Chondrocyte (in vitro differentiated cells): ENCODE measurements around the gene DCP2. TPM values are rescaled to one million over a fixed set of nuclear protein-coding genes. Genes with fewer than 3 reads are reported as not detected.

Experiments used
- DNase-seq: peaks from one replicate; pipeline ENCODE4 v3.0.0; 2021; ENCODE audit warnings: mixed read lengths, low spot score
- H3K27ac Mint-ChIP-seq: one replicate; pipeline ENCODE4 v1.8.0; 2021; ENCODE audit warnings: mild to moderate bottlenecking, moderate library complexity, mixed read lengths; ENCODE audit not compliant: unreplicated experiment
- H3K27me3 Mint-ChIP-seq: 2 replicates; pipeline ENCODE4 v1.8.0; 2021; ENCODE audit warnings: low read depth, mixed read lengths
- H3K36me3 Mint-ChIP-seq: 2 replicates; pipeline ENCODE4 v1.8.0; 2021; ENCODE audit warnings: low read depth, mixed read lengths
- H3K4me1 Mint-ChIP-seq: 2 replicates; pipeline ENCODE4 v1.8.0; 2021; ENCODE audit warnings: low read depth, mild to moderate bottlenecking, mixed read lengths
- H3K4me3 Mint-ChIP-seq: one replicate; pipeline ENCODE4 v1.8.0; 2021; ENCODE audit warnings: mild to moderate bottlenecking, moderate library complexity, mixed read lengths; ENCODE audit not compliant: unreplicated experiment
- H3K9me3 Mint-ChIP-seq: 2 replicates; pipeline ENCODE4 v1.8.0; 2021; ENCODE audit warnings: low read depth, mixed read lengths
- CTCF ChIP-seq: fragments of 200-600 bp; sonication (generic); IDR thresholded peaks from 2 replicates; pipeline ENCODE4 v1.5.0; 2021; ENCODE audit warnings: antibody characterized with exemption, mild to moderate bottlenecking, moderate library complexity
- total RNA-seq: library from RNA; stranded (reverse); gene quantifications from 3 replicates; pipeline ENCODE4 v1.2.1, GENCODE V29; 2021

DCP2 gene
- total RNA-seq, 1 donor from 2014 or later: 40.1 TPM

- no peaks in the 10 kb centered on the region for H3K27me3 Mint-ChIP-seq
- H3K36me3 Mint-ChIP-seq: peaks cover 17% of the 10 kb centered on the region
- H3K9me3 Mint-ChIP-seq: no peaks in the 10 kb centered on the region
- H3K4me3 Mint-ChIP-seq: no peak overlapping the region
- no peak overlapping the region for H3K27ac Mint-ChIP-seq
- no peak for DNase-seq
- no peak for TF ChIP-seq CTCF
- H3K4me1 Mint-ChIP-seq: peaks cover 3% of the 10 kb centered on the region
Measured at GRCh38 chr5:113022661-113023060, 46.1 kb downstream of the DCP2 start.

GRCh38 chr5:113024076-113024697 lies 47.6 kb downstream of the DCP2 start:
- Mint-ChIP-seq H3K27ac (no peak overlapping the region), H3K4me3 (no peak overlapping the region)

GRCh38 chr5:113025596-113025995 lies 49.0 kb downstream of the DCP2 start:
- H3K27ac Mint-ChIP-seq: no peak overlapping the region

More at GRCh38 chr5:113024076-113024697, 47.6 kb downstream of the DCP2 start:
- Mint-ChIP-seq H3K36me3 (peaks cover 19% of the 10 kb centered on the region), H3K27me3 (no peaks in the 10 kb centered on the region), H3K4me1 (no peaks in the 10 kb centered on the region), H3K9me3 (no peaks in the 10 kb centered on the region)
- DNase-seq: no peak
- no peak for TF ChIP-seq CTCF

GRCh38 chr5:113026211-113026610 lies 49.6 kb downstream of the DCP2 start:
- H3K36me3 Mint-ChIP-seq: peaks cover 21% of the 10 kb centered on the region
- H3K27me3 Mint-ChIP-seq: no peaks in the 10 kb centered on the region
- H3K27ac Mint-ChIP-seq: no peak overlapping the region
- no peaks in the 10 kb centered on the region for H3K9me3 Mint-ChIP-seq
- H3K4me1 Mint-ChIP-seq: peaks cover 14% of the 10 kb centered on the region
- no peak overlapping the region for H3K4me3 Mint-ChIP-seq
- TF ChIP-seq CTCF: no peak
- no peak for DNase-seq

More at GRCh38 chr5:113025596-113025995, 49.0 kb downstream of the DCP2 start:
- no peaks in the 10 kb centered on the region for H3K27me3 Mint-ChIP-seq
- H3K4me3 Mint-ChIP-seq: no peak overlapping the region
- peaks cover 10% of the 10 kb centered on the region for H3K4me1 Mint-ChIP-seq
- TF ChIP-seq CTCF: no peak
- no peak for DNase-seq
- H3K9me3 Mint-ChIP-seq: no peaks in the 10 kb centered on the region
- H3K36me3 Mint-ChIP-seq: peaks cover 21% of the 10 kb centered on the region

- Mint-ChIP-seq H3K4me3 (no peak overlapping the region), H3K27me3 (no peaks in the 10 kb centered on the region), H3K27ac (no peak overlapping the region), H3K4me1 (peaks cover 14% of the 10 kb centered on the region), H3K36me3 (peaks cover 21% of the 10 kb centered on the region), H3K9me3 (no peaks in the 10 kb centered on the region)
- DNase-seq: no peak
- TF ChIP-seq CTCF: no peak
Measured at GRCh38 chr5:113027015-113027414, 50.4 kb downstream of the DCP2 start.
